GM19193 (cell line): Measurements from ENCODE around the gene RNF152.

ENCODE experiments used
- POLR2A ChIP-seq: IDR thresholded peaks from 4 replicates; pipeline ENCODE4 v1.6.1; 2011; ENCODE audit not compliant: insufficient read depth, insufficient read length; ENCODE audit errors: extremely low read depth

The RNF152 gene

GRCh38 chr18:61883547-61883946 is 9.3 kb downstream of the RNF152 start:
- TF ChIP-seq POLR2A = no peak

DNA sequence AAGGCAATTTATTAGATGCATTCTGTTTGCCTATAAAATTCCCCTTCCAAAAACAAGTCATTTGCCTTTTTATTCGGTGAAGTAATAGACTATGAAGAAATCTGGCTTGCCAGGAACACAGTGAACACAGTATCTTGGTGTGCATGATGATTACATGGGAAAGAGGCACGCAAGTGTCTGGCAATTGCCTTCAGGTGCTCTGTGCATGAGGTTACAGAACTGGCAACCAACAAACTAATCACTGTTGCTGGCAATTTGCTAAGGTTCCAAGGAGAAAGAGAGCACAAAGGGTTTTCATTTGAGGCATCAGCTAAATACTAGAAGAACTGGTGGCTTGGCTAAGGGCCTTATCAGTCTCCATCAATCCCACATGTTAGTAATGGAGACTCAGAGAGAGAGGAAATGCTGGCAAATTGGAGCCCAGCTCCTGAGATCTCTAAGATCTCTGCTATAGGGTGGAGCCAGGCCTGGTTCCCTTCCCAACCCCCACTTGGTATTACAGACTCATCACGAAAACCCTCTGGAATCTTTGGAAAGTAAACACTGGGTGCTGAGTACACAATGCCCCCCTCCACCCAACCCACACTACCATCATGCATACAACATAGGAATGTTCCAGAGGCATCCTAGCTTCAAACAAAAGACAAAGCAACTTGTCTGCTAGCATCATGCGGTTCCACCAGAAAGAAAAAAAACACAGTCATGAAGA is 10.4 kb downstream of the RNF152 start:
- TF ChIP-seq POLR2A = no peak

DNA sequence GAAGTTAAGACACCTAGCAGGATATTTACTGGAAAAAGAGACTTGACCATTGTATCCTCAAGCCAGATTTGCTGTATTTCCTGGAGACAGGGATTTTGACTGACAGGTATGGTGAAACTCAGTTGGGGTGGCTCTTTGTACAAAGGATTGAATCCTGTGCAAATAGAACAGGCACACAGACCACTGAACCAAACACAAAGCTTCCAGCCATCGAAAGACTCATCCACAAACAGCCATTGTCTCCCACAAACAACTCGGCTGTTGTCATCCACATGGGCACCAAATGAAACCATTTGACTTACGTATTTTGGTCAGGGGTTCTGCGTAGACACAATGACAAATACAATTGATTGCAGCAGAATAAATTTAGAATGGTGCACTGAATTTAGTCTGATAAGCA is 15.9 kb downstream of the RNF152 start:
- no peak for TF ChIP-seq POLR2A

- no peak for TF ChIP-seq POLR2A
Measured at GRCh38 chr18:61870151-61870550, 22.7 kb downstream of the RNF152 start.

GRCh38 chr18:61869636-61870035 is 23.2 kb downstream of the RNF152 start:
- no peak for TF ChIP-seq POLR2A

DNA sequence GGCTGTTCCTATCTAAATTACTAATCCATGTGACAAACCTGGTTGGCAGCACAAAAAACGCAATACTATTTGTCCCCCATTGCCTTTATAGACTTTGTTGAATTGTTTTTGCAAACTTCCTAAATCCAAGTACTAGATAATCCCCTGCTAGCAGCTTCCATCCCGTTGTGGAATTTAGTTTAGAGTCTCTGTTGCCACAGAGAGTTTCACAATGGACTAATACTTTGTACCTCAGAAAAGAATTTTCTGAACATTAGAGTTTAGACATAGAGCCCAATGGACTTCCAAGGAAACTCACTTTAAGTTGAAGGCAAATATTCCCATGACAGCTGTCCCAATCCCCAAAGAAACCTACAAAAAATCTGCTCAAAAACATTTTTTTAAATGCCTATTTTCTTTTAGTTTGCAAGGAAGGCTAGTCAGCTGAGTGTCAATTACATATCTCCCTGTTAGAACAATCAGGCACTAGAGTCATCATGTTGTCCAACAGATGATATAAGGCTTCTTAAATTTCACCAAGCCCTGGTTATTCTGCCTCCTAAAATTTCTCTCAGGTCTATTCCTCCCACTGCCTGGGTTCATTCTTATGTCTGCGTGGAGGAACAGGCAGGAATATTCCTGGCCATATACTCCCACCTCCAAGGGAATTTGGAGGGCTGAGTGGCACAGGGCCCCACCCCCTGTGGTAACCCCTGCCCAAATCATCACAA is 27.2 kb downstream of the RNF152 start:
- no peak for TF ChIP-seq POLR2A

DNA sequence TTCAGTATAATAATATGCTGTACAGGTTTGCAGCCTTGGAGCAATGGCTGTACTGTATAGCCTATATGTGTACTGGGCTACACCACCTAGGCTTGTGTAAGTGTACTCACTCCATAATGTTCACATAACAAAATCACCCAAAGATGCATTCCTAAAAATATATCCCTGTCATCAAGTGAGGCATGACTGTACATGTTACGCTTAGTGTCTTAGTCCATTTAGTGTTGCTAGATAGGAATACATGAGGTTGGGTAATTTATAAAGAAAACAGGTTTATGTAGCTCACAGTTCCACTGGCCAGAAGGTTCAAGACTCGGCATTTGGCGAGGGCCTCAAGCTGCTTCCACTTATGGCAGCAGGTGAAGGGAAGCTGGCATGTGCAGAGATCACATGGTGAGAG is 31.4 kb downstream of the RNF152 start:
- no peak for TF ChIP-seq POLR2A

DNA sequence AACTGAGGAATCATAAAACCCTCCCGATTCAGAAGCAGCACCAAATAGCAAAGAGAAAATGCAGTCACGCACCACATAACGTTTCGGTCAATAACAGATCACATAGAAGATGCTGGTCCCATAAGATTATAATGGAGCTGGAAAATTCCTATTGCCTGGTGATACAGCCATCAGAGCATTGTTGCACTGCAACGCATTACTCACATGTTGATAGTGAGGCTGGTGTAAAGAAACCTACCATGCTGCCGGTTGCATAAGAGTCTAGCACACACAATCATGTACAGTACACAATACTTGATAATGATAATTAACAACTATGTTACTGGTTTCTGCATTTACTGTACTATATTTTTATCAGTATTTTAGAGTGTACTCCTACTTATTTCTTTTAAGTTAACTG is 32.5 kb downstream of the RNF152 start:
- TF ChIP-seq POLR2A = no peak

GRCh38 chr18:61859113-61859512 is 33.7 kb downstream of the RNF152 start:
- no peak for TF ChIP-seq POLR2A

DNA sequence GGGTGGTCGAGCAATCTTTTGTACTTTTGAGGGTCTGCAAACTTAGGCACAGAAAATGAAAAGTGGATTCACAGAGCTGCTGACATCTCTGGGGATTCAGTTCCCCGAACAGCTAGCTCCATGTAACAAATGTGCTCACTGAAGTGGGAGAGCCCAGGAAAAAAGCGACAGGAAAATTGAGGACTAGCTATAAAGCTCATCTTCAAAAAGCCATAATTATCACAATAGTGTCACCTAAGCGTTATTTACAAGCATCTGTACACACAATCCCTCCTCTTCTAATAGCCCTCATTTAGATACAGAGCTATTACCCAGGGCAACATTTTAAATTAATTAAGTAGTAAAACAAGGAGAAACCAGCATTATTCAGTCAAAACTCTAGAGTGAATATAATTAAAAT is 36.1 kb downstream of the RNF152 start:
- TF ChIP-seq POLR2A = no peak

GRCh38 chr18:61855449-61856378 is 37.1 kb downstream of the RNF152 start:
- no peak for TF ChIP-seq POLR2A

- no peak for TF ChIP-seq POLR2A
Measured at GRCh38 chr18:61854578-61855448, 38.0 kb downstream of the RNF152 start.

DNA sequence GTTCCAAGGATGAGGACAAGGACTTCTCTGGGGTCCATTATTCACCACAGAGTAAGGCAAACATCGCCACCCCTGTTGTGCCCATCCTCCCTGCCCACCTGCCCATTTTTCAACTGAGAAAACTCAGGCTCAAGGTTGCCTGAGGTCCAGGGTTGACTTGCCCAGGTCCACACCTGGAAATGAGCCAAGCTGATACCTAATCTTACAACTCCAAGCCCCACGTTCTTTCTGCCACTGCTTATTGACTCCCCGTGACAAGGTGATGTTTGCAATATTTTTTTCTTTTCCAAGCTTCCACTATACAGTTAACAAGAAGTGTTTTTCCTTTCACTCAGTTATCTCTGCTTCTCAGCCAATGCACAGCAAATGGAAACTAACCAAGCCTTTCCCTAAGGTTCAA is 39.0 kb downstream of the RNF152 start:
- no peak for TF ChIP-seq POLR2A

DNA sequence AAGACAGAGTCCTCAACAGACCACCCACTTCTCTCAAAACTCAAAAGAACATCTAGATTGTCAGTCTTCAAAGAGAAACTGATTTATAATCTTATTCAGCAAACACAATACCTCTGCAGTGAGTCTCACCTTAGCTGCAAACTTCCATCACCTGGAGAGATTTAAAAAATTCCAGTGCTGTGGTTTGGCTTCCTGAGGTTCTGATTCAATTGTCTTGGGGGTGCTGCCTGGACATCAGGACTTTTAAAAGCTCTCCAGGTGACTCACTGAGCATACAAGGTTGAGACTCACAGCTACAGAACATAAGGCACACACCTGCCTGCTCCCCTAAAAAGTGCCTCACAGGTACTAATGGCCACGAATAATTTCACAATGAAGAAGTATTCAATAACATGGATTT is 40.3 kb downstream of the RNF152 start:
- no peak for TF ChIP-seq POLR2A
